ENCODE measurements around the gene AKR1C3. TPM values are rescaled to one million over a fixed set of nuclear protein-coding genes. Genes with fewer than 3 reads are reported as not detected.
"Not testable (repeated sequence)": the region's sequence is repeated elsewhere in the genome, so short reads cannot be mapped to it uniquely, and the experiment has no call there.

AKR1C3 gene
- polyA plus RNA-seq, 4 donors: 10.9 to 869 (median 449) TPM

DNA sequence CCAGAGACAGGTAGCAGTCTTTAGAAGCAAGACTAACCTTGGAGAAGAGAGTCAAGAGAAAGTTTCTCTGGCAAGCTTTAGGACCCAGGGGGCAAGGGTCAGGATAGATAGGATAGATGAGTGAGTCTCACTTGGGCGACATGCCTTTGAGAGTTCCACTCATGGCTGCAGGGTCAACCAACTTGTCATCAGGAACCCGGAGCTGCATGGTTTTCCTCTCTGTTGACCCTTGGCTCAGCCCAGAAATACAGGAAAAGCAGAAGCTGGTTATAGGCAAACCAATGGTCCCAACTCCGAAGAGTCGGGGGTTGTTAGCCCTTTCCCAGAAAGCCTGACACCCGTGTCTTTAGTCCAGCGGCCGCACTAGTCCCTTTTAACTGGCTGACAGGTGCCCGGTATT lies 34.9 kb upstream of the AKR1C3 start:
- not testable (repeated sequence) for H3K27me3 ChIP-seq (ENCODE audit: control insufficient read depth in 3 of 3, insufficient read depth in 3 of 3, low read length in 3 of 3)

DNA sequence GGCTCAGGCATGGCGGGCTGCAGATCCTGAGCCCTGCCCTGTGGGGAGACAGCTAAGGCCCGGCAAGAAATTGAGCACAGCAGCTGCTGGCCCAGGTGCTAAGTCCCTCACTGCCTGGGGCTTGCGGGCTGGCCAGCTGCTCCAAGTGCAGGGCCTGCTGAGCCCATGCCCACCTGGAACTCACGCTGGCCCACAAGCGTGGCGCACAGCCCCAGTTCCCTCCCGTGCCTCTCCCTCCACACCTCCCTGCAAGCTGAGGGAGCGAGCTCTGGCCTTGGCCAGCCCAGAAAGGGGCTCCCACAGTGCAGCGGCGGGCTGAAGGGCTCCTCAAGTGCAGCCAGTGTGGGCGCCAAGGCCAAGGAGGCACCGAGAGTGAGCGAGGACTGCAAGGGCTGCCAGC lies 33.4 kb upstream of the AKR1C3 start:
- H3K4me1 ChIP-seq (ENCODE audit: control insufficient read depth in 3 of 3, insufficient read depth in 2 of 3, low read depth in 1 of 3, low read length in 2 of 3); H3K36me3 ChIP-seq (ENCODE audit: control insufficient read depth in 3 of 3, insufficient read depth in 2 of 3, low read depth in 1 of 3, low read length in 3 of 3); DNase-seq; H3K27ac ChIP-seq (ENCODE audit: low read depth in 1 of 3, low read length in 2 of 3); H3K4me3 ChIP-seq (ENCODE audit: low read depth in 1 of 3, low read length in 3 of 3); FAIRE-seq; H3K9me3 ChIP-seq (ENCODE audit: control insufficient read depth in 2 of 2, insufficient read depth in 1 of 2, low read depth in 1 of 2, low read length in 1 of 2); H3K27me3 ChIP-seq (ENCODE audit: control insufficient read depth in 3 of 3, insufficient read depth in 3 of 3, low read length in 3 of 3): not testable (repeated sequence)
- 89 to 97% (median 90%) methylated on average over 12 to 13 of the region's 13 CpGs for WGBS, 3 donors

More for the DNA sequence above, 34.9 kb upstream of the AKR1C3 start:
- H3K4me1 ChIP-seq (ENCODE audit: control insufficient read depth in 3 of 3, insufficient read depth in 2 of 3, low read depth in 1 of 3, low read length in 2 of 3); H3K27ac ChIP-seq (ENCODE audit: low read depth in 1 of 3, low read length in 2 of 3); DNase-seq; H3K9me3 ChIP-seq (ENCODE audit: control insufficient read depth in 2 of 2, insufficient read depth in 1 of 2, low read depth in 1 of 2, low read length in 1 of 2); FAIRE-seq; H3K4me3 ChIP-seq (ENCODE audit: low read depth in 1 of 3, low read length in 3 of 3); H3K36me3 ChIP-seq (ENCODE audit: control insufficient read depth in 3 of 3, insufficient read depth in 2 of 3, low read depth in 1 of 3, low read length in 3 of 3): not testable (repeated sequence)
- 87 to 90% (median 90%) methylated on average over 8 of the region's 8 CpGs for WGBS, 3 donors

- Histone ChIP-seq H3K36me3 (ENCODE audit: control insufficient read depth in 3 of 3, insufficient read depth in 2 of 3, low read depth in 1 of 3, low read length in 3 of 3) (no peaks in the 10 kb centered on the region), H3K4me3 (ENCODE audit: low read depth in 1 of 3, low read length in 3 of 3) (no peak overlapping the region), H3K27ac (ENCODE audit: low read depth in 1 of 3, low read length in 2 of 3) (no peak overlapping the region), H3K4me1 (ENCODE audit: control insufficient read depth in 3 of 3, insufficient read depth in 2 of 3, low read depth in 1 of 3, low read length in 2 of 3) (no peaks in the 10 kb centered on the region), H3K9me3 (ENCODE audit: control insufficient read depth in 2 of 2, insufficient read depth in 1 of 2, low read depth in 1 of 2, low read length in 1 of 2) (peaks cover 0 to 10% of the 10 kb centered on the region in 2 donors), H3K27me3 (ENCODE audit: control insufficient read depth in 3 of 3, insufficient read depth in 3 of 3, low read length in 3 of 3) (no peaks in the 10 kb centered on the region)
- no peak for FAIRE-seq
- DNase-seq: no peak
- WGBS, 3 donors: 71 to 88% (median 85%) methylated on average over 1 of the region's 1 CpG
Measured at GRCh38 chr10:5064656-5065055, 29.6 kb upstream of the AKR1C3 start.

DNA sequence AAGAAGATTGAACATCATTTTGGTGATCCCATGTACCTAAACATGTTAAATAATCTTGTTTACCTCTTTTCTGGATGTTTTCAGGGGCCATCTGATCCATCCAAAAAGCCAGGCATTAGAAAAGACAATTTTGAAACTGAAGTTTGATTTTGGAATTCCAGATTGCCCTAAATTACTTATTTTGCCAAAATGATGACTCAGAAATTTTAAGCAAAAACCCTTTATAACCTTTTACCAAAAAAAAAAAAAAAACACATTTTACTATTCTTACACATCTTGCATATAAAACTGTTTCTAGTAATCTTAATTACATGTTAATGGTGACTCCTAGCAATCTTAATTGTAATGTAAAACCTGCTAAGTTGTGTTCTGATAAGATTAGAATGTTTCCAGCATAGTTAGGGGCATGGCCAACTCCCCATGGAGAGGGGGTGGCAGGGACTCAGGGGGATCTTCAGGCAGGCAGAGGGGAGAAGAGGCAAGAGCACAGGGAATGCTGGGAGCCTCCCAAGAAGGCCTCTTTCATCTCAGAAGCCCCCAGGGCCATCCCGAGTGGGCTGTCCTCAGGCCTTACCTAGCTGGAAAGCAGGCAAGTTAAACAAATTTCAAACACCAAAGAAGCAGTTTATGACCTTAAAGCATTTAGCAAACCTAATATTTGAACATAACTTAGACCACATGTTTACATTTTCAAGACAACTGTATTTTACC lies 25.8 kb upstream of the AKR1C3 start:
- Histone ChIP-seq H3K9me3 (ENCODE audit: control insufficient read depth in 2 of 2, insufficient read depth in 1 of 2, low read depth in 1 of 2, low read length in 1 of 2) (peaks cover 0 to 16% of the 10 kb centered on the region in 2 donors), H3K27me3 (ENCODE audit: control insufficient read depth in 3 of 3, insufficient read depth in 3 of 3, low read length in 3 of 3) (no peaks in the 10 kb centered on the region), H3K27ac (ENCODE audit: low read depth in 1 of 3, low read length in 2 of 3) (no peak overlapping the region), H3K4me1 (ENCODE audit: control insufficient read depth in 3 of 3, insufficient read depth in 2 of 3, low read depth in 1 of 3, low read length in 2 of 3) (peaks cover 3 to 30% (median 3%) of the 10 kb centered on the region in 3 donors), H3K36me3 (ENCODE audit: control insufficient read depth in 3 of 3, insufficient read depth in 2 of 3, low read depth in 1 of 3, low read length in 3 of 3) (no peaks in the 10 kb centered on the region), H3K4me3 (ENCODE audit: low read depth in 1 of 3, low read length in 3 of 3) (no peak overlapping the region)
- no peak for FAIRE-seq
- no peak for DNase-seq
- WGBS, 3 donors: 78 to 100% (median 90%) methylated on average over 1 of the region's 1 CpG

DNA sequence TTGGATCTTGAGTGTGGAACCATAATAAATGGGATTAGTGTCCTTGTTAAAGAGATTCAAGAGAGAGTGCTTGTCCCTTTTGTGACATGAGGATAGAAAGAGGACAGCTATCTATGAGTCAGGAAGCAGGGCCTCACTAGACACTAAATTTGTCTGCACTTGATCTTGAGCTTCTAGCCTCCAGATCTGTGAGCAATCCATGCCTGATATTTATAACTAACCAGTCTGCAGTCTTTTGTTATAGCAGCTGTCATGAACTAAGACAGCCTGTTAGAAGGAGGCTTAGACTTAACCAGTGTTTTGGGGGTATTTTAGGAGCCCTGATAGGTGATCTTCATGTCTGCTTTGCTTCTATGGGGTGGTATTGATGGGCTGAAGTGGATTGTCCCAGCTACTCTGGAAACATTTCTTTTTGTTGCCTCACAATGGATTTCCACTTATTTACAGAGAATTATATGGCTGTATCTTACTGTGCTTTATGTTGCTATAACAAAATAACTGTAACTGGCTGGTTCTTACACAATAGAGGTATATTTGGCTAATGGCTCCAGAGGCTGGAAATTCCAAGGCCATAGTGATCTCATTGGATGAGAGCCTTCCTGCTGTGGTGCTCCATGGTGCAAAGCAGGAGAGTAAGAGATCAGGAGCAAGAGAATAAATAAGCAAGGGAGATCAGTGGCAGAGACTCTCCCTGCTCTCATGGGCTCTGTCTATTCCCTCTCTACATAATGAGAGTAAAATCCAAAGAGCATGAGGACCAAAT lies 23.4 kb upstream of the AKR1C3 start:
- no peaks in the 10 kb centered on the region for H3K27me3 ChIP-seq (ENCODE audit: control insufficient read depth in 3 of 3, insufficient read depth in 3 of 3, low read length in 3 of 3)
- FAIRE-seq (no peak), DNase-seq (no peak)
- peaks cover 0 to 16% of the 10 kb centered on the region in 2 donors for H3K9me3 ChIP-seq (ENCODE audit: control insufficient read depth in 2 of 2, insufficient read depth in 1 of 2, low read depth in 1 of 2, low read length in 1 of 2)
- peaks cover 3 to 32% (median 4%) of the 10 kb centered on the region in 3 donors for H3K4me1 ChIP-seq (ENCODE audit: control insufficient read depth in 3 of 3, insufficient read depth in 2 of 3, low read depth in 1 of 3, low read length in 2 of 3)
- H3K4me3 ChIP-seq (ENCODE audit: low read depth in 1 of 3, low read length in 3 of 3): no peak overlapping the region
- no peaks in the 10 kb centered on the region for H3K36me3 ChIP-seq (ENCODE audit: control insufficient read depth in 3 of 3, insufficient read depth in 2 of 3, low read depth in 1 of 3, low read length in 3 of 3)
- peak overlapping the region; percentile 88 to 92 (median 90) for H3K27ac ChIP-seq (ENCODE audit: low read depth in 1 of 3, low read length in 2 of 3)

GRCh38 chr10:5071411-5072198 lies 22.6 kb upstream of the AKR1C3 start:
- Histone ChIP-seq H3K4me3 (ENCODE audit: low read depth in 1 of 3, low read length in 3 of 3) (no peak overlapping the region), H3K27me3 (ENCODE audit: control insufficient read depth in 3 of 3, insufficient read depth in 3 of 3, low read length in 3 of 3) (no peaks in the 10 kb centered on the region), H3K36me3 (ENCODE audit: control insufficient read depth in 3 of 3, insufficient read depth in 2 of 3, low read depth in 1 of 3, low read length in 3 of 3) (no peaks in the 10 kb centered on the region), H3K4me1 (ENCODE audit: control insufficient read depth in 3 of 3, insufficient read depth in 2 of 3, low read depth in 1 of 3, low read length in 2 of 3) (peaks cover 3 to 32% (median 4%) of the 10 kb centered on the region in 3 donors), H3K9me3 (ENCODE audit: control insufficient read depth in 2 of 2, insufficient read depth in 1 of 2, low read depth in 1 of 2, low read length in 1 of 2) (peaks cover 0 to 16% of the 10 kb centered on the region in 2 donors), H3K27ac (ENCODE audit: low read depth in 1 of 3, low read length in 2 of 3) (peak overlapping the region; percentile 88 to 92 (median 90))
- 11 to 39% (median 16%) methylated on average over 8 of the region's 8 CpGs for WGBS, 3 donors
- DNase-seq: peak; percentile 94 to 97
- FAIRE-seq: peak; percentile 89

- Histone ChIP-seq H3K4me1 (ENCODE audit: control insufficient read depth in 3 of 3, insufficient read depth in 2 of 3, low read depth in 1 of 3, low read length in 2 of 3) (peaks cover 3 to 34% (median 4%) of the 10 kb centered on the region in 3 donors), H3K36me3 (ENCODE audit: control insufficient read depth in 3 of 3, insufficient read depth in 2 of 3, low read depth in 1 of 3, low read length in 3 of 3) (no peaks in the 10 kb centered on the region), H3K4me3 (ENCODE audit: low read depth in 1 of 3, low read length in 3 of 3) (no peak overlapping the region), H3K9me3 (ENCODE audit: control insufficient read depth in 2 of 2, insufficient read depth in 1 of 2, low read depth in 1 of 2, low read length in 1 of 2) (peaks cover 0 to 16% of the 10 kb centered on the region in 2 donors), H3K27ac (ENCODE audit: low read depth in 1 of 3, low read length in 2 of 3) (no peak overlapping the region), H3K27me3 (ENCODE audit: control insufficient read depth in 3 of 3, insufficient read depth in 3 of 3, low read length in 3 of 3) (no peaks in the 10 kb centered on the region)
- 95 to 96% (median 95%) methylated on average over 2 of the region's 2 CpGs for WGBS, 3 donors
- no peak for DNase-seq
- no peak for FAIRE-seq
Measured at GRCh38 chr10:5073659-5074058, 20.6 kb upstream of the AKR1C3 start.

DNA sequence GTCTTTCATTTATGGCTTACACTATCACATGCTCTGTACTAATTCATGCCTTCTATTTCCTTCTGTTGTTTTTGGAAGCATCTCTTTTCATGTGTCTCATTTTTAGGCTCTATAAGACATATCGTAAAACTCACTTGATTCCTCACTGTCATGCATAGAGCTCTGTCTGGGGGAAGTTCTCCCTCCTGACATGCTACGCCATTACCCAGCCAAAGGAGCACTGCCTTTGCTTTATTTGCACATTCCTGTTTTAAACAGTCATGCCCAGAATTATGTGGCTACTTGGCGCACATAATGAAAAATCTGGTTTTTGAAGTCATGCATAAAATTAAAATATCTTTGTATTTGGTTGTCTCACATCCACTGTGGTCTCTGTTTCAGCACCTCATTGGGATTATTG lies 17.6 kb upstream of the AKR1C3 start:
- Histone ChIP-seq H3K4me1 (ENCODE audit: control insufficient read depth in 3 of 3, insufficient read depth in 2 of 3, low read depth in 1 of 3, low read length in 2 of 3) (peaks cover 5 to 36% (median 5%) of the 10 kb centered on the region in 3 donors), H3K36me3 (ENCODE audit: control insufficient read depth in 3 of 3, insufficient read depth in 2 of 3, low read depth in 1 of 3, low read length in 3 of 3) (no peaks in the 10 kb centered on the region), H3K27ac (ENCODE audit: low read depth in 1 of 3, low read length in 2 of 3) (no peak overlapping the region), H3K27me3 (ENCODE audit: control insufficient read depth in 3 of 3, insufficient read depth in 3 of 3, low read length in 3 of 3) (no peaks in the 10 kb centered on the region), H3K4me3 (ENCODE audit: low read depth in 1 of 3, low read length in 3 of 3) (no peak overlapping the region), H3K9me3 (ENCODE audit: control insufficient read depth in 2 of 2, insufficient read depth in 1 of 2, low read depth in 1 of 2, low read length in 1 of 2) (no peaks in the 10 kb centered on the region)
- FAIRE-seq (no peak), DNase-seq (no peak)
- 83 to 91% (median 84%) methylated on average over 3 of the region's 3 CpGs for WGBS, 3 donors
